HCT116 (cell line): ENCODE results near the gene PRKAG2. TPM values are rescaled to one million over a fixed set of nuclear protein-coding genes. Genes with fewer than 3 reads are reported as not detected.

Experiments
- ATAC-seq: fragments of 200-7000 bp; cut with Tn5 transposase; 2 replicates; pipeline ENCODE4 v1.9.1; 2020; ENCODE audit warnings: mild to moderate bottlenecking, moderate library complexity
- BruUV-seq: library from RNA; stranded (reverse); fragments of 400-500 nt; replicated peaks from 2 replicates; lab custom pipeline; 2021; lab: Mats Ljungman, UMichigan
- CTCF ChIA-PET: fragments of 300-600 bp; sonication (Branson Sonifier 250); formaldehyde crosslinking; loops from one replicate; lab custom pipeline; 2021; ENCODE audit warnings: antibody characterized with exemption; lab: Charles Lee
- POLR2A ChIA-PET: fragments of 300-600, 350-600 bp; sonication (Branson Sonifier 250); formaldehyde crosslinking; loops from one replicate; lab custom pipeline; 2021; ENCODE audit warnings: antibody characterized with exemption; lab: Charles Lee
- RAD21 ChIA-PET, 2 experiments: fragments of 300-600 bp; sonication (Branson Sonifier 250); formaldehyde crosslinking; loops; one replicate each; lab custom pipeline; 2023; ENCODE audit warnings: low total read pairs in 2 of 2; ENCODE audit not compliant: uncharacterized antibody in 2 of 2, unreplicated experiment in 2 of 2, low non-redundant PET in 1 of 2; lab: Charles Lee
- DNase-seq: peaks from one replicate; pipeline ENCODE4 v3.0.0-alpha.2; 2010; ENCODE audit warnings: low read depth, low spot score
- H2AFZ ChIP-seq: fragments of 200-600 bp; shearing (Covaris generic), sonication (generic); 2 replicates; pipeline ENCODE4 v1.6.1; 2017; ENCODE audit warnings: low read depth, mixed run types, mixed read lengths, antibody characterized with exemption, low read length; ENCODE audit not compliant: poor library complexity, severe bottlenecking
- H3K27ac ChIP-seq: 2 replicates; pipeline ENCODE4 v1.5.1; 2012; ENCODE audit warnings: low read depth, low read length
- H3K27me3 ChIP-seq: fragments of 200-600 bp; sonication (generic); 2 replicates; pipeline ENCODE4 v1.6.1; 2016; ENCODE audit warnings: mixed run types, low read length, mixed read lengths; ENCODE audit not compliant: insufficient read depth
- H3K36me3 ChIP-seq, 2 experiments: fragments of 200-500 bp in 1 of 2; fragments of 200-600 bp in 1 of 2; sonication (Bioruptor generic) in 1 of 2; sonication (generic) in 1 of 2; 2 replicates each; pipeline versions ENCODE4 v1.5.1 to v1.6.1; 2014 to 2016; ENCODE audit warnings: low read length in 2 of 2, inconsistent platforms in 1 of 2, mixed read lengths in 1 of 2, mixed run types in 1 of 2; ENCODE audit not compliant: insufficient read depth in 2 of 2, control insufficient read depth in 1 of 2
- H3K4me1 ChIP-seq, 2 experiments: fragments of 200-600 bp in 1 of 2; sonication (generic) in 1 of 2; 2 replicates each; pipeline versions ENCODE4 v1.5.1 to v1.6.1; 2012 to 2017; ENCODE audit warnings: low read length in 2 of 2, inconsistent platforms in 1 of 2, mild to moderate bottlenecking in 1 of 2, mixed read lengths in 1 of 2, mixed run types in 1 of 2, moderate library complexity in 1 of 2; ENCODE audit not compliant: insufficient read depth in 2 of 2, control insufficient read depth in 1 of 2
- H3K4me2 ChIP-seq: fragments of 200-600 bp; sonication (generic); 2 replicates; pipeline ENCODE4 v1.6.1; 2017; ENCODE audit warnings: mixed run types, low read length, mixed read lengths
- H3K4me3 ChIP-seq, 2 experiments: fragments of 200-600 bp in 1 of 2; sonication (generic) in 1 of 2; replicated peaks in 1 of 2; 2 replicates each; pipeline ENCODE4 v1.5.1; 2011 to 2016; ENCODE audit warnings: low read length in 2 of 2, control low read depth in 1 of 2, low read depth in 1 of 2, mild to moderate bottlenecking in 1 of 2, mixed read lengths in 1 of 2, mixed run types in 1 of 2
- H3K79me2 ChIP-seq: fragments of 200-600 bp; sonication (generic); 2 replicates; pipeline ENCODE4 v1.6.1; 2017; ENCODE audit warnings: mild to moderate bottlenecking, mixed run types, low read length, moderate library complexity, mixed read lengths; ENCODE audit not compliant: insufficient read depth
- H3K9ac ChIP-seq: fragments of 200-600 bp; sonication (generic); 2 replicates; pipeline ENCODE4 v1.6.1; 2016; ENCODE audit warnings: low read length, mixed read lengths
- H3K9me2 ChIP-seq: fragments of 200-600 bp; sonication (generic), shearing (Covaris generic); 2 replicates; pipeline ENCODE4 v1.6.1; 2017; ENCODE audit warnings: mixed run types, mild to moderate bottlenecking, moderate library complexity; ENCODE audit not compliant: insufficient read depth
- H3K9me3 ChIP-seq, 2 experiments: fragments of 200-500 bp in 1 of 2; fragments of 200-600 bp in 1 of 2; sonication (Bioruptor generic) in 1 of 2; sonication (generic) in 1 of 2; 2 replicates each; pipeline ENCODE4 v1.6.1; 2014 to 2017; ENCODE audit warnings: low read length in 2 of 2, mixed read lengths in 2 of 2, inconsistent platforms in 1 of 2, low read depth in 1 of 2, mild to moderate bottlenecking in 1 of 2, mixed run types in 1 of 2, moderate library complexity in 1 of 2; ENCODE audit not compliant: control insufficient read depth in 1 of 2, insufficient read depth in 1 of 2
- H4K20me1 ChIP-seq: fragments of 200-600 bp; sonication (generic), shearing (Covaris generic); 2 replicates; pipeline ENCODE4 v1.6.1; 2017; ENCODE audit warnings: mixed run types, mild to moderate bottlenecking, moderate library complexity; ENCODE audit not compliant: insufficient read depth
- ATF3 ChIP-seq: IDR thresholded peaks from 2 replicates; pipeline ENCODE4 v1.6.1; 2012
- CEBPB ChIP-seq: IDR thresholded peaks from 2 replicates; pipeline ENCODE4 v1.6.1; 2012; ENCODE audit warnings: low read depth
- CTCF ChIP-seq, 3 experiments: fragments of 200-600 bp in 1 of 3; sonication (generic) in 1 of 3; IDR thresholded peaks in 2 of 3; conservative IDR thresholded peaks in 1 of 3; 2 replicates each; pipeline ENCODE4 v1.5.1; 2012 to 2017; ENCODE audit warnings: low read depth in 2 of 3, low read length in 2 of 3, antibody characterized with exemption in 1 of 3, borderline replicate concordance in 1 of 3, control low read depth in 1 of 3, mild to moderate bottlenecking in 1 of 3, mixed read lengths in 1 of 3, mixed run types in 1 of 3, moderate library complexity in 1 of 3; ENCODE audit not compliant: insufficient read depth in 1 of 3
- EZH2 ChIP-seq: fragments of 200-600 bp; sonication (generic); IDR thresholded peaks from 2 replicates; pipeline ENCODE4 v1.6.1; 2017; ENCODE audit warnings: antibody characterized with exemption, mixed run types
- EZH2phosphoT487 ChIP-seq: fragments of 200-600 bp; IDR thresholded peaks from 2 replicates; pipeline ENCODE4 v1.6.1; 2018; ENCODE audit warnings: antibody characterized with exemption, borderline replicate concordance
- FOSL1 ChIP-seq: IDR thresholded peaks from 2 replicates; pipeline ENCODE4 v1.6.1; 2012; ENCODE audit warnings: low read depth
- JUND ChIP-seq: IDR thresholded peaks from 2 replicates; pipeline ENCODE4 v1.6.1; 2012
- MAX ChIP-seq: IDR thresholded peaks from 2 replicates; pipeline ENCODE4 v1.6.1; 2012
- POLR2A ChIP-seq: IDR thresholded peaks from 2 replicates; pipeline ENCODE4 v1.7.0; 2011; ENCODE audit warnings: borderline replicate concordance; ENCODE audit not compliant: insufficient read depth, insufficient read length; ENCODE audit errors: extremely low read depth
- POLR2AphosphoS5 ChIP-seq: IDR thresholded peaks from 2 replicates; pipeline ENCODE4 v1.6.1; 2011; ENCODE audit warnings: mild to moderate bottlenecking, low read depth, low read length, moderate library complexity
- RAD21 ChIP-seq: IDR thresholded peaks from 2 replicates; pipeline ENCODE4 v1.6.1; 2012; ENCODE audit warnings: low read depth, mild to moderate bottlenecking
- REST ChIP-seq: IDR thresholded peaks from 2 replicates; pipeline ENCODE4 v1.6.1; 2012; ENCODE audit warnings: low read depth
- SRF ChIP-seq: IDR thresholded peaks from 2 replicates; pipeline ENCODE4 v1.6.1; 2012; ENCODE audit warnings: low read depth
- TCF7L2 ChIP-seq: IDR thresholded peaks from 2 replicates; pipeline ENCODE4 v1.7.0; 2011; ENCODE audit warnings: borderline replicate concordance, inconsistent platforms; ENCODE audit not compliant: insufficient read depth, insufficient read length; ENCODE audit errors: extremely low read depth
- ZFX ChIP-seq: fragments of 450-650 bp; IDR thresholded peaks from 2 replicates; pipeline ENCODE4 v1.6.1; 2017
- intact Hi-C: fragments of 100-400 bp; cut with micrococcal nuclease; formaldehyde crosslinking; loops from 2 replicates; pipeline ENCODE4 v1.10.0; 2022
- total RNA-seq: library from RNA; stranded (reverse); gene quantifications from one replicate; pipeline ENCODE4 v1.2.1, GENCODE V29; 2021; ENCODE audit not compliant: unreplicated experiment

The PRKAG2 gene
- total RNA-seq, 1 experiment from 2014 or later: 23.6 TPM

- RAD21 ChIA-PET: no interaction called here
- Histone ChIP-seq H3K27me3 (no peaks in the 10 kb centered on the region), H3K27ac (no peak overlapping the region), H2AFZ (no peak overlapping the region), H3K9me3 (no peaks in the 10 kb centered on the region), H3K4me3 (no peak overlapping the region), H3K36me3 (no peaks in the 10 kb centered on the region), H3K4me2 (no peak overlapping the region), H3K4me1 (peaks cover 11% of the 10 kb centered on the region in 2 experiments), H3K79me2 (no peaks in the 10 kb centered on the region), H4K20me1 (no peaks in the 10 kb centered on the region)
- DNase-seq (no peak), ATAC-seq (no peak)
- intact Hi-C loops: no loop called here
- TF ChIP-seq CEBPB: no peak
- no peak for TF ChIP-seq TCF7L2
- TF ChIP-seq POLR2AphosphoS5: no peak
- no peak for TF ChIP-seq EZH2
- TF ChIP-seq REST: no peak
- no peak for TF ChIP-seq JUND
- no peak for TF ChIP-seq POLR2A
- TF ChIP-seq EZH2phosphoT487: no peak
- no peak for TF ChIP-seq CTCF (IDR thresholded peaks at IDR 0.05 in 2 of 3, conservative IDR thresholded peaks at IDR 0.05 in 1 of 3; ENCODE audit: borderline replicate concordance in 1 of 3, insufficient read depth in 1 of 3, low read depth in 2 of 3, low read length in 2 of 3)
- TF ChIP-seq RAD21: no peak
- no peak for TF ChIP-seq FOSL1
- no peak for TF ChIP-seq ATF3
- no peak for TF ChIP-seq ZFX
- no peak for TF ChIP-seq MAX
- no peak for TF ChIP-seq SRF
- TF ChIP-seq, all 23 proteins: peak for 0
- H3K9ac ChIP-seq: no peak overlapping the region
- no peaks in the 10 kb centered on the region for H3K9me2 ChIP-seq
- ChIA-PET POLR2A (no interaction called here), CTCF (no interaction called here)
- no TSS peak for BruUV-seq
Measured at GRCh38 chr7:151721236-151721635, 155.7 kb downstream of the PRKAG2 start.
